ENCODE results near the gene EDAR. TPM values are rescaled to one million over a fixed set of nuclear protein-coding genes. Genes with fewer than 3 reads are reported as not detected.

Gene EDAR
- total and polyA plus RNA-seq, 2 of the 8 experiments (the other 6 are each of a cell fraction or from before 2014, with no cell fraction given) = not detected

- no peak overlapping the region for H3K18ac ChIP-seq (ENCODE audit: extremely low read depth, low read length)
- no peaks in the 10 kb centered on the region; a peak in 1 of 7 replicates for H3K27me3 ChIP-seq (replicated peaks in 1 of 4; ENCODE audit: control insufficient read depth in 3 of 4, extremely low read depth in 1 of 4, insufficient read depth in 3 of 4, low read length in 3 of 4)
- ChIA-PET POLR2A (ENCODE audit: partially characterized antibody) (no interaction called here), CTCF (ENCODE audit: partially characterized antibody) (interaction anchor here (1.6 to 4.1 kb wide), 2 partner anchors 8 to 12 kb away, joined by 6 to 22 read pairs; no protein-coding TSS in a partner anchor)
- FAIRE-seq (no peak), DNase-seq (ENCODE audit: low read depth in 1 of 2, low spot score in 2 of 2) (no peak)
- no peaks in the 10 kb centered on the region for H3K4me1 ChIP-seq (replicated peaks in 1 of 4; ENCODE audit: control insufficient read depth in 3 of 4, insufficient read depth in 4 of 4, low read length in 3 of 4)
- H3K4ac ChIP-seq (replicated peaks; ENCODE audit: insufficient read length, low read depth, low read length) = no peak overlapping the region
- H4K20me1 ChIP-seq (replicated peaks in 1 of 2; ENCODE audit: control insufficient read depth in 1 of 2, insufficient read depth in 2 of 2, low read length in 2 of 2) = no peaks in the 10 kb centered on the region
- no peak overlapping the region for H3K14ac ChIP-seq (ENCODE audit: insufficient read length)
- H2AFZ ChIP-seq (ENCODE audit: low read length) = no peak overlapping the region
- H2BK15ac ChIP-seq (ENCODE audit: low read length) = no peak overlapping the region
- H4K91ac ChIP-seq (replicated peaks; ENCODE audit: insufficient read length, low read length) = no peak overlapping the region
- H3K27ac ChIP-seq (ENCODE audit: low read depth, low read length) = no peak overlapping the region
- H3K23ac ChIP-seq (ENCODE audit: insufficient read length) = no peak overlapping the region
- no peak overlapping the region for H3K56ac ChIP-seq (replicated peaks; ENCODE audit: insufficient read length, low read depth, low read length)
- H3K79me2 ChIP-seq (ENCODE audit: control insufficient read depth in 1 of 2, insufficient read depth in 2 of 2, low read length in 2 of 2) = no peaks in the 10 kb centered on the region
- no peak overlapping the region for H2BK120ac ChIP-seq (replicated peaks; ENCODE audit: low read depth, low read length)
- H3K9ac ChIP-seq (replicated peaks in 1 of 4; ENCODE audit: extremely low read depth in 1 of 4, low read depth in 3 of 4, low read length in 3 of 4) = no peak overlapping the region
- no peaks in the 10 kb centered on the region for H3K23me2 ChIP-seq (ENCODE audit: low read depth, low read length)
- no peak overlapping the region for H2BK5ac ChIP-seq (ENCODE audit: low read depth, low read length)
- H3K4me3 ChIP-seq (ENCODE audit: extremely low read depth in 1 of 4, insufficient read depth in 2 of 4, low read depth in 3 of 4, low read length in 4 of 4) = no peak overlapping the region
- H3K4me2 ChIP-seq (ENCODE audit: insufficient read depth in 1 of 2, low read depth in 2 of 2, low read length in 2 of 2) = no peak overlapping the region
- 92% methylated on average over 6 of the region's 6 CpGs; no CpG with 5 or more reads in 1 of the 2 experiments for WGBS, 2 experiments (ENCODE audit: extremely low coverage in 1 of 2, insufficient coverage in 1 of 2, insufficient read length in 1 of 2, insufficient replicate concordance in 2 of 2, low coverage in 1 of 2, low lambda C conversion rate in 2 of 2, missing lambda C conversion rate in 1 of 2)
- no peak overlapping the region for H2AK5ac ChIP-seq (ENCODE audit: low read depth, low read length)
- H2BK12ac ChIP-seq (ENCODE audit: low read depth, low read length) = no peak overlapping the region
- H3K79me1 ChIP-seq (ENCODE audit: low read depth, low read length) = no peaks in the 10 kb centered on the region
- no peak overlapping the region for H4K5ac ChIP-seq (ENCODE audit: insufficient read length, low read depth, low read length)
- H2BK20ac ChIP-seq (ENCODE audit: low read length) = no peak overlapping the region
- no peaks in the 10 kb centered on the region for H3K36me3 ChIP-seq (ENCODE audit: control insufficient read depth in 2 of 4, insufficient read depth in 4 of 4, low read length in 3 of 4)
- no peak overlapping the region for H4K8ac ChIP-seq (ENCODE audit: extremely low read depth, insufficient read depth, low read length)
- 0 out of 4 replicates have a peak, but pooled peaks cover 0 to 2% of the 10 kb centered on the region in 2 experiments for H3K9me3 ChIP-seq (ENCODE audit: insufficient read depth in 2 of 2, low read depth in 1 of 2, low read length in 1 of 2)
- TF ChIP-seq ASH2L (IDR thresholded peaks at IDR 0.05; ENCODE audit: low read length) (no peak), CHD2 (IDR thresholded peaks at IDR 0.05; ENCODE audit: low read length) (no peak), HDAC2 (IDR thresholded peaks at IDR 0.05; ENCODE audit: borderline replicate concordance in 1 of 2, low read depth in 2 of 2, low read length in 2 of 2) (no peak), JUN (IDR thresholded peaks at IDR 0.05; ENCODE audit: low read depth, low read length) (no peak)
These were observed 5.2 kb upstream of the EDAR start for GRCh38 chr2:108994178-108994577.

Data from H1 (cell line).